Measurements from ENCODE around the gene CKB. TPM values are rescaled to one million over a fixed set of nuclear protein-coding genes. Genes with fewer than 3 reads are reported as not detected.

The CKB gene
- total and polyA plus RNA-seq, 9 of the 15 experiments (the other 6 are each of a cell fraction or from before 2014, with no cell fraction given) = 23.9 to 692 (median 132) TPM

Small RNA genes within 50 kb of the gene (small RNA-seq; reads per million reads assigned to genes)
- not detected for gene RNU4-68P
- not detected for gene RNU7-160P

Other genes starting within 250 kb of the CKB start
Only the 7 nearest of the 8 such genes appear.
- 118 and 174 TPM in 2 replicates for gene EIF5, start 188.6 kb downstream of the CKB start, total RNA-seq (2014; rRNA removed)
- 197 and 205 TPM in 2 replicates for gene EIF5, start 188.6 kb downstream of the CKB start, total RNA-seq (2014; rRNA removed; fragmentation: Illumina TruSeq; extraction: Trizol)
- 176 and 190 TPM in 2 replicates for gene EIF5, start 188.6 kb downstream of the CKB start, total RNA-seq (2015; rRNA removed; fragmentation: Illumina TruSeq; extraction: Trizol)
- 278 and 314 TPM in 2 replicates for gene EIF5, start 188.6 kb downstream of the CKB start, total RNA-seq (2021)
- gene EIF5, start 188.6 kb downstream of the CKB start, polyA plus RNA-seq (2011; rRNA removed) = 347 and 442 TPM in 2 replicates
- 192 and 286 TPM in 2 replicates for gene EIF5, start 188.6 kb downstream of the CKB start, polyA plus RNA-seq (2014; fragmentation: Illumina TruSeq; extraction: Trizol)
- gene EIF5, start 188.6 kb downstream of the CKB start, polyA plus RNA-seq (2014; fragmentation: Nextera tagmentation; extraction: Ambion mirVana) = 100 to 1,000 TPM in 1 of 2 experiments, 10 to 100 TPM in 1; 92.7 to 126 TPM
- gene EIF5, start 188.6 kb downstream of the CKB start, polyA plus RNA-seq (2014; rRNA removed) = 134 and 152 TPM in 2 replicates
- gene MARK3, start 137.4 kb downstream of the CKB start, total RNA-seq (2014; rRNA removed) = 47.9 and 49.5 TPM in 2 replicates
- 57.5 and 60.4 TPM in 2 replicates for gene MARK3, start 137.4 kb downstream of the CKB start, total RNA-seq (2014; rRNA removed; fragmentation: Illumina TruSeq; extraction: Trizol)
- gene MARK3, start 137.4 kb downstream of the CKB start, total RNA-seq (2015; rRNA removed; fragmentation: Illumina TruSeq; extraction: Trizol) = 52.1 and 56.3 TPM in 2 replicates
- gene MARK3, start 137.4 kb downstream of the CKB start, total RNA-seq (2021) = 54.1 and 63.1 TPM in 2 replicates
- gene MARK3, start 137.4 kb downstream of the CKB start, polyA plus RNA-seq (2011; rRNA removed) = 60.7 and 68.7 TPM in 2 replicates
- 54.9 and 65.3 TPM in 2 replicates for gene MARK3, start 137.4 kb downstream of the CKB start, polyA plus RNA-seq (2014; fragmentation: Illumina TruSeq; extraction: Trizol)
- gene MARK3, start 137.4 kb downstream of the CKB start, polyA plus RNA-seq (2014; fragmentation: Nextera tagmentation; extraction: Ambion mirVana) = 10 to 100 TPM; 10.1 to 18.2 TPM
- 53.2 and 55.1 TPM in 2 replicates for gene MARK3, start 137.4 kb downstream of the CKB start, polyA plus RNA-seq (2014; rRNA removed)
- gene TRMT61A, start 6.4 kb upstream of the CKB start, total RNA-seq (2014; rRNA removed) = 24.8 and 29.5 TPM in 2 replicates
- gene TRMT61A, start 6.4 kb upstream of the CKB start, total RNA-seq (2014; rRNA removed; fragmentation: Illumina TruSeq; extraction: Trizol) = 1.5 and 2.9 TPM in 2 replicates
- 12.3 and 12.4 TPM in 2 replicates for gene TRMT61A, start 6.4 kb upstream of the CKB start, total RNA-seq (2015; rRNA removed; fragmentation: Illumina TruSeq; extraction: Trizol)
- 20.4 and 21.0 TPM in 2 replicates for gene TRMT61A, start 6.4 kb upstream of the CKB start, total RNA-seq (2021)
- gene TRMT61A, start 6.4 kb upstream of the CKB start, polyA plus RNA-seq (2011; rRNA removed) = 5.1 and 6.6 TPM in 2 replicates
- 3.2 and 10.1 TPM in 2 replicates for gene TRMT61A, start 6.4 kb upstream of the CKB start, polyA plus RNA-seq (2014; fragmentation: Illumina TruSeq; extraction: Trizol)
- under 1 TPM; 0.10 to 0.50 TPM for gene TRMT61A, start 6.4 kb upstream of the CKB start, polyA plus RNA-seq (2014; fragmentation: Nextera tagmentation; extraction: Ambion mirVana)
- gene TRMT61A, start 6.4 kb upstream of the CKB start, polyA plus RNA-seq (2014; rRNA removed) = 18.1 and 22.4 TPM in 2 replicates
- gene BAG5, start 39.8 kb upstream of the CKB start, total RNA-seq (2014; rRNA removed) = 11.1 and 15.1 TPM in 2 replicates
- 21.4 and 22.6 TPM in 2 replicates for gene BAG5, start 39.8 kb upstream of the CKB start, total RNA-seq (2014; rRNA removed; fragmentation: Illumina TruSeq; extraction: Trizol)
- gene BAG5, start 39.8 kb upstream of the CKB start, total RNA-seq (2015; rRNA removed; fragmentation: Illumina TruSeq; extraction: Trizol) = 18.0 and 19.5 TPM in 2 replicates
- 16.9 and 17.5 TPM in 2 replicates for gene BAG5, start 39.8 kb upstream of the CKB start, total RNA-seq (2021)
- 7.6 and 7.9 TPM in 2 replicates for gene BAG5, start 39.8 kb upstream of the CKB start, polyA plus RNA-seq (2011; rRNA removed)
- 17.2 and 20.6 TPM in 2 replicates for gene BAG5, start 39.8 kb upstream of the CKB start, polyA plus RNA-seq (2014; fragmentation: Illumina TruSeq; extraction: Trizol)
- gene BAG5, start 39.8 kb upstream of the CKB start, polyA plus RNA-seq (2014; fragmentation: Nextera tagmentation; extraction: Ambion mirVana) = 10 to 100 TPM in 1 of 2 experiments, 1 to 10 TPM in 1; 9.1 to 13.2 TPM
- 9.9 and 11.2 TPM in 2 replicates for gene BAG5, start 39.8 kb upstream of the CKB start, polyA plus RNA-seq (2014; rRNA removed)
- 25.2 and 25.6 TPM in 2 replicates for gene COA8, start 40.1 kb upstream of the CKB start, total RNA-seq (2014; rRNA removed)
- 25.7 and 27.3 TPM in 2 replicates for gene COA8, start 40.1 kb upstream of the CKB start, total RNA-seq (2014; rRNA removed; fragmentation: Illumina TruSeq; extraction: Trizol)
- 27.0 and 28.5 TPM in 2 replicates for gene COA8, start 40.1 kb upstream of the CKB start, total RNA-seq (2015; rRNA removed; fragmentation: Illumina TruSeq; extraction: Trizol)
- gene COA8, start 40.1 kb upstream of the CKB start, total RNA-seq (2021) = 34.6 and 35.5 TPM in 2 replicates
- 13.0 and 19.1 TPM in 2 replicates for gene COA8, start 40.1 kb upstream of the CKB start, polyA plus RNA-seq (2011; rRNA removed)
- 24.8 and 27.3 TPM in 2 replicates for gene COA8, start 40.1 kb upstream of the CKB start, polyA plus RNA-seq (2014; fragmentation: Illumina TruSeq; extraction: Trizol)
- 10 to 100 TPM in 1 of 2 experiments, 1 to 10 TPM in 1; 5.0 to 11.8 TPM for gene COA8, start 40.1 kb upstream of the CKB start, polyA plus RNA-seq (2014; fragmentation: Nextera tagmentation; extraction: Ambion mirVana)
- gene COA8, start 40.1 kb upstream of the CKB start, polyA plus RNA-seq (2014; rRNA removed) = 33.5 and 35.3 TPM in 2 replicates
- gene KLC1, start 106.4 kb upstream of the CKB start, total RNA-seq (2014; rRNA removed) = 90.2 and 134 TPM in 2 replicates
- 44.9 and 45.4 TPM in 2 replicates for gene KLC1, start 106.4 kb upstream of the CKB start, total RNA-seq (2014; rRNA removed; fragmentation: Illumina TruSeq; extraction: Trizol)
- 51.5 and 54.8 TPM in 2 replicates for gene KLC1, start 106.4 kb upstream of the CKB start, total RNA-seq (2015; rRNA removed; fragmentation: Illumina TruSeq; extraction: Trizol)
- gene KLC1, start 106.4 kb upstream of the CKB start, total RNA-seq (2021) = 73.7 and 76.9 TPM in 2 replicates
- gene KLC1, start 106.4 kb upstream of the CKB start, polyA plus RNA-seq (2011; rRNA removed) = 62.8 and 69.9 TPM in 2 replicates
- 39.4 and 43.1 TPM in 2 replicates for gene KLC1, start 106.4 kb upstream of the CKB start, polyA plus RNA-seq (2014; fragmentation: Illumina TruSeq; extraction: Trizol)
- 1 to 10 TPM; 4.9 to 6.2 TPM for gene KLC1, start 106.4 kb upstream of the CKB start, polyA plus RNA-seq (2014; fragmentation: Nextera tagmentation; extraction: Ambion mirVana)
- gene KLC1, start 106.4 kb upstream of the CKB start, polyA plus RNA-seq (2014; rRNA removed) = 112 and 131 TPM in 2 replicates
- 46.1 and 54.1 TPM in 2 replicates for gene XRCC3, start 192.6 kb upstream of the CKB start, total RNA-seq (2014; rRNA removed)
- gene XRCC3, start 192.6 kb upstream of the CKB start, total RNA-seq (2014; rRNA removed; fragmentation: Illumina TruSeq; extraction: Trizol) = 30.2 TPM in 2 replicates
- gene XRCC3, start 192.6 kb upstream of the CKB start, total RNA-seq (2015; rRNA removed; fragmentation: Illumina TruSeq; extraction: Trizol) = 25.7 and 30.3 TPM in 2 replicates
- gene XRCC3, start 192.6 kb upstream of the CKB start, total RNA-seq (2021) = 38.2 and 41.3 TPM in 2 replicates
- 19.0 and 24.3 TPM in 2 replicates for gene XRCC3, start 192.6 kb upstream of the CKB start, polyA plus RNA-seq (2011; rRNA removed)
- 44.5 and 59.3 TPM in 2 replicates for gene XRCC3, start 192.6 kb upstream of the CKB start, polyA plus RNA-seq (2014; fragmentation: Illumina TruSeq; extraction: Trizol)
- under 1 TPM; 0.34 to 0.38 TPM for gene XRCC3, start 192.6 kb upstream of the CKB start, polyA plus RNA-seq (2014; fragmentation: Nextera tagmentation; extraction: Ambion mirVana)
- gene XRCC3, start 192.6 kb upstream of the CKB start, polyA plus RNA-seq (2014; rRNA removed) = 39.9 and 44.1 TPM in 2 replicates